ENCODE measurements around the gene DNASE1L2. TPM values are rescaled to one million over a fixed set of nuclear protein-coding genes. Genes with fewer than 3 reads are reported as not detected.

DNASE1L2 gene
- total and polyA plus RNA-seq, 11 donors = 0.12 to 0.51 (median 0.34) TPM; not detected in 2

- peak overlapping the region; percentile 66 to 96 (median 80) for H3K4me3 ChIP-seq
- WGBS, 4 donors = 2 to 10% (median 9%) methylated on average over 7 to 16 of the region's 16 CpGs
- no peaks in the 10 kb centered on the region for H3K9me3 ChIP-seq
- TF ChIP-seq, protein P1, sequence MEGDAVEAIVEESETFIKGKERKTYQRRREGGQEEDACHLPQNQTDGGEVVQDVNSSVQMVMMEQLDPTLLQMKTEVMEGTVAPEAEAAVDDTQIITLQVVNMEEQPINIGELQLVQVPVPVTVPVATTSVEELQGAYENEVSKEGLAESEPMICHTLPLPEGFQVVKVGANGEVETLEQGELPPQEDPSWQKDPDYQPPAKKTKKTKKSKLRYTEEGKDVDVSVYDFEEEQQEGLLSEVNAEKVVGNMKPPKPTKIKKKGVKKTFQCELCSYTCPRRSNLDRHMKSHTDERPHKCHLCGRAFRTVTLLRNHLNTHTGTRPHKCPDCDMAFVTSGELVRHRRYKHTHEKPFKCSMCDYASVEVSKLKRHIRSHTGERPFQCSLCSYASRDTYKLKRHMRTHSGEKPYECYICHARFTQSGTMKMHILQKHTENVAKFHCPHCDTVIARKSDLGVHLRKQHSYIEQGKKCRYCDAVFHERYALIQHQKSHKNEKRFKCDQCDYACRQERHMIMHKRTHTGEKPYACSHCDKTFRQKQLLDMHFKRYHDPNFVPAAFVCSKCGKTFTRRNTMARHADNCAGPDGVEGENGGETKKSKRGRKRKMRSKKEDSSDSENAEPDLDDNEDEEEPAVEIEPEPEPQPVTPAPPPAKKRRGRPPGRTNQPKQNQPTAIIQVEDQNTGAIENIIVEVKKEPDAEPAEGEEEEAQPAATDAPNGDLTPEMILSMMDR (IDR thresholded peaks at IDR 0.05) = peak in 1 of 12 donors; percentile 1
- no peak for TF ChIP-seq POLR2A (IDR thresholded peaks at IDR 0.05)
- peak overlapping the region in 11 of 12 donors; percentile 95 to 100 (median 99) for H3K27ac ChIP-seq
- H3K4me1 ChIP-seq = peaks cover 3 to 33% (median 16%) of the 10 kb centered on the region in 12 donors
- DNase-seq (no peak), ATAC-seq (peak; percentile 4 to 15 (median 6))
- H3K27me3 ChIP-seq = no peaks in the 10 kb centered on the region
- intact Hi-C loops (cut with DNase I) = loop anchor here in 2 of 10 donors (2.0 to 5.0 kb wide), 3 partner anchors 46 to 51 kb away; partner anchors contain the start of genes TRAF7 (in 2 of the 2) and ECI1 (in 1 of the 2)
- peaks cover 0 to 37% (median 32%) of the 10 kb centered on the region in 9 donors for H3K36me3 ChIP-seq
These were observed 30.3 kb upstream of the DNASE1L2 start for GRCh38 chr16:2205967-2206313.

- peaks cover 0 to 37% (median 32%) of the 10 kb centered on the region in 9 donors for H3K36me3 ChIP-seq
- DNase-seq = no peak
- no peak for ATAC-seq
- H3K4me3 ChIP-seq = peak overlapping the region in 10 of 12 donors; percentile 66 to 96 (median 80)
- H3K4me1 ChIP-seq = peaks cover 3 to 37% (median 16%) of the 10 kb centered on the region in 12 donors
- no peak for TF ChIP-seq POLR2A (IDR thresholded peaks at IDR 0.05)
- TF ChIP-seq, protein P1 (IDR thresholded peaks at IDR 0.05) = no peak
- H3K9me3 ChIP-seq = no peaks in the 10 kb centered on the region
- H3K27ac ChIP-seq = peak overlapping the region in 8 of 12 donors; percentile 96 to 100 (median 99)
- H3K27me3 ChIP-seq = no peaks in the 10 kb centered on the region
- WGBS, 4 donors = 81 to 84% (median 83%) methylated on average over 15 to 18 of the region's 18 CpGs
- intact Hi-C loops (cut with DNase I) = loop anchor here in 2 of 10 donors (5.0 kb wide), 2 partner anchors 46 to 49 kb away; partner anchors contain the start of genes ECI1 (in 1 of the 2) and TRAF7 (in 1 of the 2)
These were observed 29.8 kb upstream of the DNASE1L2 start for GRCh38 chr16:2206420-2206779.

DNA sequence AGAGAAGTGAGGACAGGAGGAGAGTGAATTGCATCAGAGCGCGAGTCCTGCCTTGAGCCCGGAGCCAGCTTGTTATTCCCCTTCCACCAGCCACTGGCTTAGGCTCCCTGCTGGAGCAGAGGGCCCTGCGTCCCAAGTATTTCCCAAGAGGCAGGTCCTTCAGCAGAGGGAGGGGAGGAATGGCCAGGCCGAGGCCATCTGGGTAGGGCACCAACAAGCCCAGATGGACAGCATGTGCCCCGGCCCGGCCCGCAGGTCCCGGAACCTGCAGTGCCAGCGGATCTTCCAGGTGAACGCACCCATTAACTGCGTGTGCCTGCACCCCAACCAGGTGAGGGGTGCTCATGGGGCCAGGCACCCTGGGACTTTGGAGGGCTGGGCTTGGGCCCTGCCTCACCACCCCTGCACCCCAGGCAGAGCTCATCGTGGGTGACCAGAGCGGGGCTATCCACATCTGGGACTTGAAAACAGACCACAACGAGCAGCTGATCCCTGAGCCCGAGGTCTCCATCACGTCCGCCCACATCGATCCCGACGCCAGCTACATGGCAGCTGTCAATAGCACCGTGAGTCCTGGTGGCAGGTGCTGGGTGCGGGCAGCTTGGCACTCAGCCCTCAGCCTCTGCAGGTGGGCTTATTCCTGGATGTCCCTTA is 29.3 kb upstream of the DNASE1L2 start:
- H3K4me1 ChIP-seq = peaks cover 3 to 42% (median 20%) of the 10 kb centered on the region in 12 donors
- H3K4me3 ChIP-seq = peak overlapping the region in 1 of 12 donors; percentile 80
- WGBS, 4 donors = 92 to 96% (median 93%) methylated on average over 14 to 23 of the region's 23 CpGs
- H3K27me3 ChIP-seq = no peaks in the 10 kb centered on the region
- ATAC-seq (no peak), DNase-seq (no peak)
- intact Hi-C loops (cut with DNase I) = loop anchor here in 2 of 10 donors (5.0 kb wide), 2 partner anchors 45 to 50 kb away; partner anchors contain the start of genes ECI1 (in 1 of the 2) and TRAF7 (in 1 of the 2)
- H3K36me3 ChIP-seq = peaks cover 0 to 38% (median 32%) of the 10 kb centered on the region in 9 donors
- H3K27ac ChIP-seq = peak overlapping the region in 1 of 12 donors; percentile 99
- no peak for TF ChIP-seq POLR2A (IDR thresholded peaks at IDR 0.05)
- TF ChIP-seq, protein P1 (IDR thresholded peaks at IDR 0.05) = no peak
- H3K9me3 ChIP-seq = no peaks in the 10 kb centered on the region

GRCh38 chr16:2207872-2208271 is 28.4 kb upstream of the DNASE1L2 start:
- DNase-seq = no peak
- TF ChIP-seq, protein P1 (IDR thresholded peaks at IDR 0.05) = no peak
- TF ChIP-seq POLR2A (IDR thresholded peaks at IDR 0.05) = no peak
- intact Hi-C loops (cut with DNase I) = loop anchor here in 2 of 10 donors (5.0 kb wide), 2 partner anchors 44 to 51 kb away; partner anchors contain the start of genes ECI1 (in 1 of the 2) and TRAF7 (in 1 of the 2)

More at GRCh38 chr16:2207872-2208271, 28.4 kb upstream of the DNASE1L2 start:
- H3K4me1 ChIP-seq = peaks cover 11 to 52% (median 29%) of the 10 kb centered on the region in 12 donors
- 76 to 90% (median 88%) methylated on average over 5 to 9 of the region's 9 CpGs for WGBS, 4 donors
- no peaks in the 10 kb centered on the region for H3K9me3 ChIP-seq
- H3K4me3 ChIP-seq = no peak overlapping the region
- no peak overlapping the region for H3K27ac ChIP-seq
- peaks cover 0 to 46% (median 32%) of the 10 kb centered on the region in 9 donors for H3K36me3 ChIP-seq
- H3K27me3 ChIP-seq = no peaks in the 10 kb centered on the region
- ATAC-seq = no peak
